Stimulated activated CD8-positive, alpha-beta memory T cell treated with anti-CD3 and anti-CD28 coated beads, Interleukin-12 subunit alpha, Interleukin-12 subunit beta, amount 100 ng/mL, for 4 hours (primary cell): ENCODE data around the gene SYTL2.

ENCODE experiments used
- DNase-seq: peaks from one replicate; pipeline ENCODE4 v3.0.0-alpha.2; 2020; ENCODE audit warnings: low read depth

SYTL2 gene

GRCh38 chr11:85732965-85733364, 78.0 kb downstream of the SYTL2 start:
- DNase-seq, result no peak

GRCh38 chr11:85726381-85726780, 84.6 kb downstream of the SYTL2 start:
- DNase-seq, result no peak

GRCh38 chr11:85725510-85726258, 85.3 kb downstream of the SYTL2 start:
- no peak for DNase-seq

GRCh38 chr11:85724748-85725465, 86.0 kb downstream of the SYTL2 start:
- DNase-seq, result no peak

- no peak for DNase-seq
These were observed 87.9 kb downstream of the SYTL2 start for GRCh38 chr11:85723088-85723487.

GRCh38 chr11:85721191-85721590, 89.8 kb downstream of the SYTL2 start:
- no peak for DNase-seq

GRCh38 chr11:85718991-85719807, 91.7 kb downstream of the SYTL2 start:
- no peak for DNase-seq

GRCh38 chr11:85718126-85718943, 92.6 kb downstream of the SYTL2 start:
- DNase-seq, result no peak

GRCh38 chr11:85717429-85717828, 93.5 kb downstream of the SYTL2 start:
- no peak for DNase-seq

- no peak for DNase-seq
These were observed 98.0 kb downstream of the SYTL2 start for GRCh38 chr11:85712953-85713352.

- no peak for DNase-seq
These were observed 100.0 kb downstream of the SYTL2 start for GRCh38 chr11:85710917-85711316.

GRCh38 chr11:85709941-85710702, 100.8 kb downstream of the SYTL2 start:
- no peak for DNase-seq

GRCh38 chr11:85705800-85706199, 105.1 kb downstream of the SYTL2 start:
- DNase-seq, result no peak

GRCh38 chr11:85704967-85705366, 106.0 kb downstream of the SYTL2 start:
- no peak for DNase-seq

- DNase-seq, result no peak
These were observed 110.8 kb downstream of the SYTL2 start for GRCh38 chr11:85699957-85700741.

GRCh38 chr11:85698195-85698594, 112.7 kb downstream of the SYTL2 start:
- DNase-seq, result no peak

- DNase-seq, result no peak
These were observed 113.2 kb downstream of the SYTL2 start for GRCh38 chr11:85697747-85698146.

GRCh38 chr11:85695546-85695945, 115.4 kb downstream of the SYTL2 start:
- no peak for DNase-seq

GRCh38 chr11:85694385-85694980, 116.5 kb downstream of the SYTL2 start:
- DNase-seq, result no peak
